H1 (cell line): ENCODE results near the gene OTUD6A. TPM values are rescaled to one million over a fixed set of nuclear protein-coding genes. Genes with fewer than 3 reads are reported as not detected.

ENCODE experiments used
- CTCF ChIA-PET: fragments of 300-600 bp; sonication (Branson Sonifier 250); formaldehyde crosslinking; loops from one replicate; lab custom pipeline; 2021; ENCODE audit not compliant: partially characterized antibody; lab: Charles Lee
- POLR2A ChIA-PET: fragments of 300-600 bp; sonication (Branson Sonifier 250); formaldehyde crosslinking; loops from one replicate; lab custom pipeline; 2021; ENCODE audit warnings: inconsistent platforms; ENCODE audit not compliant: partially characterized antibody; lab: Charles Lee
- DNase-seq, 2 experiments: peaks; one replicate each; pipeline versions ENCODE4 v3.0.0 to v3.0.0-alpha.2; 2010 to 2022; ENCODE audit warnings: low spot score in 2 of 2, low read depth in 1 of 2, mixed read lengths in 1 of 2
- FAIRE-seq: peaks from 2 replicates; lab custom pipeline; 2011; peaks lifted over from hg19 to GRCh38; lab: Jason Lieb, UNC
- H2AFZ ChIP-seq: 2 replicates; pipeline ENCODE4 v1.8.1; 2012; ENCODE audit warnings: low read length, inconsistent platforms
- H2AK5ac ChIP-seq: 2 replicates; pipeline ENCODE4 v1.6.1; 2013; ENCODE audit warnings: low read depth, low read length
- H2BK120ac ChIP-seq: replicated peaks from 2 replicates; pipeline ENCODE3; 2013; ENCODE audit warnings: low read depth, low read length, inconsistent platforms
- H2BK12ac ChIP-seq: 2 replicates; pipeline ENCODE4 v1.6.1; 2013; ENCODE audit warnings: low read depth, low read length
- H2BK15ac ChIP-seq: 2 replicates; pipeline ENCODE4 v1.6.1; 2013; ENCODE audit warnings: low read length
- H2BK20ac ChIP-seq: 2 replicates; pipeline ENCODE4 v1.6.1; 2013; ENCODE audit warnings: low read length
- H2BK5ac ChIP-seq: 2 replicates; pipeline ENCODE4 v1.6.1; 2013; ENCODE audit warnings: low read depth, low read length
- H3K14ac ChIP-seq: 2 replicates; pipeline ENCODE4 v1.6.1; 2013; ENCODE audit warnings: inconsistent platforms; ENCODE audit not compliant: insufficient read length
- H3K18ac ChIP-seq: 2 replicates; pipeline ENCODE4 v1.6.1; 2013; ENCODE audit warnings: low read length; ENCODE audit errors: extremely low read depth
- H3K23ac ChIP-seq: 2 replicates; pipeline ENCODE4 v1.6.1; 2013; ENCODE audit warnings: inconsistent platforms; ENCODE audit not compliant: insufficient read length
- H3K23me2 ChIP-seq: 2 replicates; pipeline ENCODE4 v1.6.1; 2013; ENCODE audit warnings: low read depth, low read length
- H3K27ac ChIP-seq: 2 replicates; pipeline ENCODE4 v1.6.1; 2011; ENCODE audit warnings: low read depth, low read length, inconsistent platforms
- H3K27me3 ChIP-seq, 4 experiments: replicated peaks in 1 of 4; 1 replicate in 1 of 4; 2 replicates in 3 of 4; pipeline versions ENCODE4 v1.6.1 to v1.8.1; 2011 to 2013; ENCODE audit warnings: low read length in 3 of 4, mild to moderate bottlenecking in 3 of 4, inconsistent platforms in 2 of 4, mixed read lengths in 2 of 4, moderate library complexity in 1 of 4; ENCODE audit not compliant: control insufficient read depth in 3 of 4, insufficient read depth in 3 of 4; ENCODE audit errors: extremely low read depth in 1 of 4
- H3K36me3 ChIP-seq, 4 experiments: 2 replicates each; pipeline versions ENCODE4 v1.6.1 to v1.8.1; 2011 to 2013; ENCODE audit warnings: mild to moderate bottlenecking in 4 of 4, low read length in 3 of 4, moderate library complexity in 2 of 4, control low read depth in 1 of 4, inconsistent platforms in 1 of 4; ENCODE audit not compliant: insufficient read depth in 4 of 4, control insufficient read depth in 2 of 4
- H3K4ac ChIP-seq: replicated peaks from 2 replicates; pipeline ENCODE3; 2013; ENCODE audit warnings: low read length, low read depth, mixed read lengths, inconsistent platforms; ENCODE audit not compliant: insufficient read length
- H3K4me1 ChIP-seq, 4 experiments: replicated peaks in 1 of 4; 1 replicate in 1 of 4; 2 replicates in 3 of 4; pipeline versions ENCODE4 v1.6.1 to v1.8.1; 2011 to 2013; ENCODE audit warnings: low read length in 3 of 4, inconsistent platforms in 2 of 4, mixed read lengths in 1 of 4; ENCODE audit not compliant: insufficient read depth in 4 of 4, control insufficient read depth in 3 of 4
- H3K4me2 ChIP-seq, 2 experiments: 2 replicates each; pipeline versions ENCODE4 v1.6.1 to v1.8.1; 2011 to 2013; ENCODE audit warnings: low read depth in 2 of 2, low read length in 2 of 2, control low read depth in 1 of 2, inconsistent platforms in 1 of 2, mild to moderate bottlenecking in 1 of 2; ENCODE audit not compliant: insufficient read depth in 1 of 2
- H3K4me3 ChIP-seq, 4 experiments: fragments of 200-600, 300-600 bp in 1 of 4; sonication (generic), shearing (Covaris generic), sonication (Bioruptor Twin) in 1 of 4; 2 replicates each; pipeline versions ENCODE4 v1.5.1 to v1.8.1; 2011 to 2016; ENCODE audit warnings: low read length in 4 of 4, low read depth in 3 of 4, control low read depth in 2 of 4, inconsistent platforms in 2 of 4, mild to moderate bottlenecking in 2 of 4, mixed read lengths in 1 of 4, moderate library complexity in 1 of 4; ENCODE audit not compliant: insufficient read depth in 2 of 4; ENCODE audit errors: extremely low read depth in 1 of 4
- H3K56ac ChIP-seq: replicated peaks from 2 replicates; pipeline ENCODE3; 2013; ENCODE audit warnings: low read depth, mild to moderate bottlenecking, mixed read lengths, low read length, inconsistent platforms; ENCODE audit not compliant: insufficient read length
- H3K79me1 ChIP-seq: 2 replicates; pipeline ENCODE4 v1.6.1; 2013; ENCODE audit warnings: low read depth, low read length, control low read depth
- H3K79me2 ChIP-seq, 2 experiments: 2 replicates each; pipeline versions ENCODE4 v1.6.1 to v1.8.1; 2012 to 2013; ENCODE audit warnings: low read length in 2 of 2, mild to moderate bottlenecking in 2 of 2, inconsistent platforms in 1 of 2; ENCODE audit not compliant: insufficient read depth in 2 of 2, control insufficient read depth in 1 of 2
- H3K9ac ChIP-seq, 4 experiments: replicated peaks in 1 of 4; 1 replicate in 1 of 4; 2 replicates in 3 of 4; pipeline versions ENCODE4 v1.6.1 to v1.8.1; 2011 to 2013; ENCODE audit warnings: low read depth in 3 of 4, low read length in 3 of 4, control low read depth in 2 of 4, mild to moderate bottlenecking in 2 of 4, moderate library complexity in 2 of 4, inconsistent platforms in 1 of 4; ENCODE audit errors: extremely low read depth in 1 of 4
- H3K9me3 ChIP-seq, 2 experiments: 2 replicates each; pipeline versions ENCODE4 v1.6.1 to v1.8.1; 2012 to 2013; ENCODE audit warnings: mild to moderate bottlenecking in 2 of 2, moderate library complexity in 2 of 2, control low read depth in 1 of 2, inconsistent platforms in 1 of 2, low read depth in 1 of 2, low read length in 1 of 2, mixed read lengths in 1 of 2; ENCODE audit not compliant: insufficient read depth in 2 of 2
- H4K20me1 ChIP-seq, 2 experiments: replicated peaks in 1 of 2; 2 replicates each; pipeline versions ENCODE3 to v1.8.1; 2011 to 2013; ENCODE audit warnings: inconsistent platforms in 2 of 2, low read length in 2 of 2, mild to moderate bottlenecking in 1 of 2; ENCODE audit not compliant: insufficient read depth in 2 of 2, control insufficient read depth in 1 of 2
- H4K5ac ChIP-seq: 2 replicates; pipeline ENCODE4 v1.6.1; 2013; ENCODE audit warnings: low read length, low read depth, mixed read lengths, inconsistent platforms; ENCODE audit not compliant: insufficient read length
- H4K8ac ChIP-seq: 2 replicates; pipeline ENCODE4 v1.8.0; 2013; ENCODE audit warnings: mild to moderate bottlenecking, moderate library complexity, low read length, inconsistent platforms; ENCODE audit not compliant: insufficient read depth; ENCODE audit errors: extremely low read depth
- H4K91ac ChIP-seq: replicated peaks from 2 replicates; pipeline ENCODE3; 2013; ENCODE audit warnings: low read length, mixed read lengths, inconsistent platforms; ENCODE audit not compliant: insufficient read length
- ASH2L ChIP-seq: fragments of 200-600, 300-600 bp; sonication (generic); IDR thresholded peaks from one replicate; pipeline ENCODE4 v1.7.1; 2017; ENCODE audit warnings: low read length
- ATF2 ChIP-seq: IDR thresholded peaks from 2 replicates; pipeline ENCODE4 v1.6.1; 2012; ENCODE audit warnings: low read length, inconsistent platforms
- CBX5 ChIP-seq: fragments of 300-800, 300-1000 bp; sonication (generic); IDR thresholded peaks from 2 replicates; pipeline ENCODE4 v1.7.1; 2016; ENCODE audit warnings: antibody characterized with exemption, low read length, low read depth
- CHD1 ChIP-seq: IDR thresholded peaks from 2 replicates; pipeline ENCODE4 v1.6.1; 2012; ENCODE audit warnings: low read depth, low read length, improper control_type of control experiment
- CTCF ChIP-seq, 3 experiments: IDR thresholded peaks; 1 replicate in 2 of 3; 2 replicates in 1 of 3; pipeline versions ENCODE4 v1.5.1 to v1.6.1; 2011; ENCODE audit warnings: low read length in 3 of 3, mild to moderate bottlenecking in 3 of 3, inconsistent platforms in 2 of 3, low read depth in 1 of 3, moderate library complexity in 1 of 3; ENCODE audit not compliant: insufficient read depth in 1 of 3; ENCODE audit errors: control extremely low read depth in 1 of 3
- JUN ChIP-seq: IDR thresholded peaks from 2 replicates; pipeline ENCODE4 v1.6.1; 2011; ENCODE audit warnings: low read depth, mild to moderate bottlenecking, improper control_type of control experiment, low read length
- NANOG ChIP-seq: IDR thresholded peaks from 2 replicates; pipeline ENCODE4 v1.6.1; 2011; ENCODE audit warnings: low read length, low read depth, mild to moderate bottlenecking, inconsistent platforms; ENCODE audit not compliant: insufficient read depth, poor library complexity, severe bottlenecking
- SP4 ChIP-seq: IDR thresholded peaks from 2 replicates; pipeline ENCODE4 v1.6.1; 2012; ENCODE audit warnings: low read length, inconsistent platforms
- TCF12 ChIP-seq: IDR thresholded peaks from 2 replicates; pipeline ENCODE4 v1.6.1; 2011; ENCODE audit warnings: low read depth, mild to moderate bottlenecking, low read length
- WGBS, 2 experiments: shearing (Covaris generic) in 1 of 2; methylation state at CpG; one replicate each; pipeline versions ENCODE4 v1.1.6 to v1.1.7; 2013 to 2015; ENCODE audit warnings: low lambda C conversion rate in 2 of 2, mixed read lengths in 2 of 2, inconsistent platforms in 1 of 2, low coverage in 1 of 2, missing lambda C conversion rate in 1 of 2; ENCODE audit not compliant: insufficient replicate concordance in 2 of 2, insufficient coverage in 1 of 2, insufficient read length in 1 of 2; ENCODE audit errors: extremely low coverage in 1 of 2, missing lambda C conversion rate in 1 of 2; 5-methylcytosine and 5-hydroxymethylcytosine counted together
- polyA plus RNA-seq, 7 experiments: library from polyadenylated mRNA; depleted of rRNA in 3 of 7; stranded (reverse) in 5 of 7; unstranded in 2 of 7; fragments of >200 nt in 5 of 7; fragments of 200-250 nt in 2 of 7; gene quantifications; 1 replicate in 5 of 7; 2 replicates in 1 of 7; 4 replicates in 1 of 7; pipeline versions ENCODE4 v1.2.1 to v1.2.3, GENCODE V29; 2011 to 2013; ENCODE audit warnings: missing spikeins in 2 of 7, mixed read lengths in 2 of 7
- total RNA-seq: library from RNA; stranded (reverse); fragmentation: NEBNext Ultra II Directional; extraction: Animal tissue kit (Norgen Biotek cat#: 25700); gene quantifications from 2 replicates; pipeline ENCODE4 v1.2.1, GENCODE V29; 2021

OTUD6A gene
- total and polyA plus RNA-seq, 2 of the 8 experiments (the other 6 are each of a cell fraction or from before 2014, with no cell fraction given), result 0.09 to 0.17 TPM

GRCh38 chrX:70096052-70096451, 33.8 kb downstream of the OTUD6A start:
- no peaks in the 10 kb centered on the region for H3K23me2 ChIP-seq
- H2BK12ac ChIP-seq, result no peak overlapping the region
- no peak overlapping the region for H2AK5ac ChIP-seq
- H3K56ac ChIP-seq, result no peak overlapping the region
- no peak overlapping the region for H4K91ac ChIP-seq
- no peaks in the 10 kb centered on the region for H3K79me1 ChIP-seq
- no peaks in the 10 kb centered on the region for H3K27me3 ChIP-seq
- CTCF ChIA-PET, result interaction anchor here (0.7 to 4.4 kb wide), 25 partner anchors 9 to 917 kb away, joined by 3 to 62 read pairs (median 5); partner anchors contain the start of gene IGBP1
- no peaks in the 10 kb centered on the region for H3K79me2 ChIP-seq
- H3K23ac ChIP-seq, result no peak overlapping the region
- no peak overlapping the region for H2BK5ac ChIP-seq
- no peak overlapping the region for H4K5ac ChIP-seq
- no peak overlapping the region for H3K4ac ChIP-seq
- POLR2A ChIA-PET, result interaction anchor here (1.3 to 1.5 kb wide), 2 partner anchors 558 to 603 kb away, joined by 3 read pairs; no protein-coding TSS in a partner anchor
- H2BK120ac ChIP-seq, result no peak overlapping the region
- no peaks in the 10 kb centered on the region for H3K4me1 ChIP-seq
- H3K4me3 ChIP-seq, result no peak overlapping the region
- DNase-seq, result no peak
- no peak overlapping the region for H3K9ac ChIP-seq
- H3K36me3 ChIP-seq, result no peaks in the 10 kb centered on the region
- WGBS, 2 experiments, result 73% methylated on average over 2 of the region's 2 CpGs; no CpG with 5 or more reads in 1 of the 2 experiments
- H4K20me1 ChIP-seq, result no peaks in the 10 kb centered on the region
- no peak overlapping the region for H3K14ac ChIP-seq
- no peaks in the 10 kb centered on the region for H3K9me3 ChIP-seq
- H2BK15ac ChIP-seq, result no peak overlapping the region
- peak; percentile 92 for FAIRE-seq
- no peak overlapping the region for H2BK20ac ChIP-seq
- H4K8ac ChIP-seq, result no peak overlapping the region
- H2AFZ ChIP-seq, result no peak overlapping the region
- H3K27ac ChIP-seq, result no peak overlapping the region
- no peak overlapping the region for H3K4me2 ChIP-seq
- H3K18ac ChIP-seq, result no peak overlapping the region
- TF ChIP-seq JUN (no peak), ASH2L (no peak), NANOG (no peak), ATF2 (no peak), TCF12 (no peak), CBX5 (no peak), CTCF (IDR thresholded peaks at IDR 0.05; ENCODE audit: control extremely low read depth in 1 of 3, insufficient read depth in 1 of 3, low read depth in 1 of 3, low read length in 3 of 3) (peak; percentile 19 to 45 (median 34); a peak in 3 of 4 replicates), CHD1 (no peak), SP4 (no peak)
